HEK293 (cell line): Measurements from ENCODE around the gene CORO2B.

ENCODE experiments used
- CTCF ChIP-seq: fragments of 450-650 bp; formaldehyde crosslinking; IDR thresholded peaks from 2 replicates; pipeline ENCODE4 v1.5.1; 2016; ENCODE audit warnings: missing biosample characterization, missing genetic modification characterization
- PRDM10 ChIP-seq: fragments of 450-650 bp; formaldehyde crosslinking; IDR thresholded peaks from 2 replicates; pipeline ENCODE4 v1.5.1; 2016; ENCODE audit warnings: missing biosample characterization, missing genetic modification characterization
- TCF7L2 ChIP-seq: IDR thresholded peaks from 2 replicates; pipeline ENCODE4 v1.6.1; 2011; ENCODE audit warnings: low read depth, mild to moderate bottlenecking, inconsistent platforms, low read length, moderate library complexity, borderline replicate concordance
- ZBTB1 ChIP-seq: fragments of 450-650 bp; formaldehyde crosslinking; IDR thresholded peaks from 2 replicates; pipeline ENCODE4 v1.5.1; 2016; ENCODE audit warnings: missing biosample characterization, missing genetic modification characterization
- ZNF274 ChIP-seq, 2 experiments: fragments of 200-500 bp in 1 of 2; fragments of 450-650 bp in 1 of 2; sonication (Bioruptor generic) in 1 of 2; formaldehyde crosslinking in 1 of 2; IDR thresholded peaks; 2 replicates each; pipeline versions ENCODE4 v1.5.1 to v1.6.1; 2014 to 2016; ENCODE audit warnings: borderline replicate concordance in 1 of 2, inconsistent platforms in 1 of 2, low read length in 1 of 2, missing biosample characterization in 1 of 2, missing genetic modification characterization in 1 of 2
- ZNF416 ChIP-seq: fragments of 450-650 bp; formaldehyde crosslinking; IDR thresholded peaks from 2 replicates; pipeline ENCODE4 v1.5.1; 2016; ENCODE audit warnings: missing biosample characterization, missing genetic modification characterization
- ZNF639 ChIP-seq: fragments of 450-650 bp; formaldehyde crosslinking; IDR thresholded peaks from 2 replicates; pipeline ENCODE4 v1.5.1; 2016; ENCODE audit warnings: missing biosample characterization, missing genetic modification characterization
- ZNF660 ChIP-seq: fragments of 450-650 bp; IDR thresholded peaks from 2 replicates; pipeline ENCODE4 v1.5.1; 2018; ENCODE audit warnings: missing biosample characterization, mild to moderate bottlenecking, missing genetic modification characterization

- no peak for TF ChIP-seq CTCF (tag by site-specific recombination)
- no peak for TF ChIP-seq ZNF274 (IDR thresholded peaks at IDR 0.05; ENCODE audit: low read length)
- TF ChIP-seq ZNF274 (tag by site-specific recombination; IDR thresholded peaks at IDR 0.05; ENCODE audit: borderline replicate concordance), result no peak
- TF ChIP-seq ZNF639 (tag by site-specific recombination), result no peak
- no peak for TF ChIP-seq ZNF416
- no peak for TF ChIP-seq ZNF660 (tag by site-specific recombination)
- TF ChIP-seq TCF7L2, result no peak
- TF ChIP-seq ZBTB1, result no peak
- TF ChIP-seq PRDM10 (tag by site-specific recombination), result no peak
Measured at GRCh38 chr15:68595260-68595564, 16.4 kb downstream of the CORO2B start.
